T-cell (primary cell): ENCODE results near the gene ALOXE3. TPM values are rescaled to one million over a fixed set of nuclear protein-coding genes. Genes with fewer than 3 reads are reported as not detected.

Experiments used
- ATAC-seq, 4 experiments: fragments of 200-7000 bp in 3 of 4; fragments of 150-1000 bp in 1 of 4; cut with Tn5 transposase; replicated peaks in 1 of 4; 1 replicate in 3 of 4; 2 replicates in 1 of 4; pipeline ENCODE4 v1.10.0; 2021; ENCODE audit warnings: moderate library complexity in 3 of 4, mild to moderate bottlenecking in 2 of 4, moderate number of reproducible peaks in 1 of 4
- CTCF ChIA-PET, 2 donors: fragments of 300-600 bp; sonication (Branson Sonifier 250); formaldehyde crosslinking; loops; one replicate each; lab custom pipeline; 2022; ENCODE audit warnings: antibody characterized with exemption in 2 of 2; lab: Charles Lee
- POLR2A ChIA-PET, 2 donors: fragments of 300-600 bp; sonication (Branson Sonifier 250); formaldehyde crosslinking; loops; one replicate each; lab custom pipeline; 2022; ENCODE audit warnings: antibody characterized with exemption in 2 of 2; lab: Charles Lee
- DNase-seq, 35 experiments: peaks; one replicate each; pipeline versions ENCODE4 v3.0.0 to v3.0.0-alpha.2; 2013 to 2023
- H3K27ac ChIP-seq: one replicate; pipeline ENCODE4 v1.5.1; 2013; ENCODE audit warnings: low read length
- H3K27me3 ChIP-seq, 2 experiments: replicated peaks in 1 of 2; 1 replicate in 1 of 2; 2 replicates in 1 of 2; pipeline versions ENCODE4 v1.6.1 to v1.7.0; 2013; ENCODE audit warnings: low read length in 1 of 2, mixed read lengths in 1 of 2; ENCODE audit not compliant: control insufficient read depth in 2 of 2, insufficient read depth in 2 of 2; ENCODE audit errors: extremely low read depth in 1 of 2
- H3K36me3 ChIP-seq, 2 donors: 1 replicate in 1 of 2; 2 replicates in 1 of 2; pipeline versions ENCODE4 v1.6.1 to v1.7.0; 2013; ENCODE audit warnings: low read length in 1 of 2; ENCODE audit not compliant: control insufficient read depth in 2 of 2, insufficient read depth in 1 of 2; ENCODE audit errors: extremely low read depth in 1 of 2
- H3K4me1 ChIP-seq, 2 experiments: 1 replicate in 1 of 2; 2 replicates in 1 of 2; pipeline versions ENCODE4 v1.6.1 to v1.7.0; 2013; ENCODE audit warnings: low read length in 2 of 2, mixed read lengths in 1 of 2; ENCODE audit not compliant: insufficient read depth in 2 of 2, control insufficient read depth in 1 of 2; ENCODE audit errors: extremely low read depth in 1 of 2
- H3K4me3 ChIP-seq, 2 donors: 1 replicate in 1 of 2; 2 replicates in 1 of 2; pipeline versions ENCODE4 v1.5.1 to v1.7.0; 2013; ENCODE audit warnings: mild to moderate bottlenecking in 2 of 2, low read length in 1 of 2, moderate library complexity in 1 of 2; ENCODE audit not compliant: control insufficient read depth in 1 of 2; ENCODE audit errors: extremely low read depth in 1 of 2
- H3K9me3 ChIP-seq: 2 replicates; pipeline ENCODE4 v1.7.0; 2013
- H3K27ac Mint-ChIP-seq, 2 donors: one replicate each; pipeline ENCODE4 v1.8.0; 2020 to 2021; ENCODE audit warnings: mild to moderate bottlenecking in 2 of 2, mixed read lengths in 2 of 2
- H3K27me3 Mint-ChIP-seq, 2 donors: one replicate each; pipeline ENCODE4 v1.8.0; 2021 to 2022; ENCODE audit warnings: mixed read lengths in 2 of 2
- H3K36me3 Mint-ChIP-seq: one replicate; pipeline ENCODE4 v1.8.0; 2021; ENCODE audit warnings: mixed read lengths
- H3K4me1 Mint-ChIP-seq, 3 donors: one replicate each; pipeline ENCODE4 v1.8.0; 2020 to 2022; ENCODE audit warnings: mixed read lengths in 3 of 3, mild to moderate bottlenecking in 1 of 3
- H3K4me3 Mint-ChIP-seq, 3 donors: one replicate each; pipeline ENCODE4 v1.8.0; 2020 to 2022; ENCODE audit warnings: mild to moderate bottlenecking in 3 of 3, mixed read lengths in 3 of 3, moderate library complexity in 3 of 3
- H3K9me3 Mint-ChIP-seq, 3 donors: one replicate each; pipeline ENCODE4 v1.8.0; 2020 to 2022; ENCODE audit warnings: mixed read lengths in 3 of 3
- WGBS: methylation state at CpG from one replicate; pipeline ENCODE4 v1.1.5; 2013; ENCODE audit warnings: missing lambda C conversion rate; ENCODE audit not compliant: insufficient coverage; 5-methylcytosine and 5-hydroxymethylcytosine counted together
- total RNA-seq, 35 experiments: library from RNA in 6 of 35; stranded (reverse) in 6 of 35; fragments of 120-200 nt in 1 of 35; gene quantifications; one replicate each; pipeline versions ENCODE4 v1.2.1 to v1.2.4 and lab custom pipeline; 2013 to 2026

The ALOXE3 gene
- total RNA-seq, 5 donors from 2014 or later (not counting 1 experiment from before 2014, with no cell fraction given): 0.13 to 1.2 (median 0.19) TPM; not detected in 1

GRCh38 chr17:8089728-8090127 lies 28.6 kb downstream of the ALOXE3 start:
- Mint-ChIP-seq H3K36me3 (no peaks in the 10 kb centered on the region), H3K27me3 (peaks cover 24 to 42% of the 10 kb centered on the region in 2 donors), H3K27ac (peak overlapping the region in 1 of 2 donors; percentile 52), H3K4me3 (no peak overlapping the region), H3K4me1 (peaks cover 7 to 14% (median 10%) of the 10 kb centered on the region in 3 donors), H3K9me3 (no peaks in the 10 kb centered on the region)
- no peak for ATAC-seq
- H3K36me3 ChIP-seq: no peaks in the 10 kb centered on the region
- peaks cover 2 to 64% of the 10 kb centered on the region in 2 experiments for H3K27me3 ChIP-seq
- CTCF ChIA-PET: no interaction called here
- H3K9me3 ChIP-seq: no peaks in the 10 kb centered on the region
- peaks cover 0 to 9% of the 10 kb centered on the region in 2 experiments for H3K4me1 ChIP-seq
- no peak for DNase-seq
- no peak overlapping the region for H3K4me3 ChIP-seq
- WGBS: 71% methylated on average over 4 of the region's 6 CpGs
- no peak overlapping the region for H3K27ac ChIP-seq
- POLR2A ChIA-PET: no interaction called here

DNA sequence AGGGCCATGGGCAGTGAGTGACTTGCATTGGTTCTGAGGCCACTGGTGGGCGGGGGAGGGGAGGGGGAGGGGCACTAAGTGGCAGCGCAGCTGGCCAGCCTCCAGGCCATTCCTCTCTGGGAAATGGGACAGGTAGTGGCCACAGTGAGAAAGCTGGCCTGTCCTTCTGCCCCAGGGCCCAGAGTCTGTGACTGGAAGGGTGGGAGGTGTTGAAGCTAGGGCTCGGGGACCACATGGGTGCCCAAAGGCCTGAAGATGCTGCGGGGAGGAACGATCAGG lies 30.4 kb downstream of the ALOXE3 start:
- ChIA-PET CTCF (interaction anchor here (0.7 to 1.0 kb wide), 3 partner anchors 14 to 37 kb away, joined by 3 to 5 read pairs (median 3); no protein-coding TSS in a partner anchor), POLR2A (no interaction called here)
- no peak for ATAC-seq
- Mint-ChIP-seq H3K36me3 (no peaks in the 10 kb centered on the region), H3K27ac (no peak overlapping the region), H3K27me3 (peaks cover 24 to 44% of the 10 kb centered on the region in 2 donors), H3K4me3 (no peak overlapping the region), H3K9me3 (no peaks in the 10 kb centered on the region), H3K4me1 (peaks cover 0 to 5% (median 0%) of the 10 kb centered on the region in 3 donors)
- Histone ChIP-seq H3K27ac (no peak overlapping the region), H3K4me3 (no peak overlapping the region), H3K36me3 (no peaks in the 10 kb centered on the region), H3K27me3 (peaks cover 2 to 62% of the 10 kb centered on the region in 2 experiments), H3K4me1 (no peaks in the 10 kb centered on the region), H3K9me3 (no peaks in the 10 kb centered on the region)
- 86% methylated on average over 4 of the region's 5 CpGs for WGBS
- no peak for DNase-seq

DNA sequence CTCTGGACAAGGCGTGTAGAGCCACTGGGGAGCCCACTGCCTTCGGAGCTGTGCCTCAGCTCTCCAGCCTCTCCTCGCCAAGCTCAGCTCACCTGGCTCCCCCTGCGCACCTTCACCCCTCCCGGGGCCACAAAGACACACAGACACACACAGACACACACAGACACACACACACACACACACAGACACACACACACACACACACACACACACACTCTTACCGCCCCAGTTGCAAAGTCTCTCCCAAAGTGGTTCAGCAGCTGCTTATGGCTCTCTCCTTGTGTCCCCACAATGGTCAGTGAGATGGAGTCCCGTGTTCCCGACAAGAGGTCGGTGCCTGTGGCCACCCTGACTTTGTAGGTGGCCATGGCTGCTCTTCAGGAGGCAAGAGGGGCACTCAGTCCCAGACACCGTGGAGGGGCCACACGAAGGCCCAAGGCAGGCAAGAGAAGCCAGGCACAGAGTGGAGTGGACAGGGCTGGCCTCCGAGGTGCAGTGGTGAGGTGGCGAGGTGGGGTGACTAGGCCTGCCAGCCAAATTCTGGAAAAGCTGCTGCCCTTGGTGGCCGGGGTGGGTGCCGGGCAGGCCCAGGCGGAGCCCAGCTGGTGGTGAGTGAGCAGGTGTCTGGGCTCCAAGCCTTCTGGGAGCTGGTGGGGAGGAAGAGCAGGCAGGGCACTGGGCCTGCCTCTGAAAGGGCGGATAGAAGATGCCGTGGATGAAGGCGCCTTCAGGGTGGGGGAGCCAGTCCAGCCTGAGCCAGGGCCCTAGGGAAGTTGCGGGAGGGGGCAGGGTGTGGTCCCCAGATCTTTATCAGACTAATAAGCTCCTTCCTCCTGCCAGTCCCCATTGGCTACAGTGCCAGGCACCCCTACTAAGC lies 31.0 kb downstream of the ALOXE3 start, which contains the start of gene ALOX12B:
TSS of gene ALOX12B (minus strand) at position 642 of the 877 bp plus-strand sequence. CDS start at position 368, 274 bp downstream.
- Mint-ChIP-seq H3K27me3 (peaks cover 20 to 40% of the 10 kb centered on the region in 2 donors), H3K4me1 (peaks cover 0 to 5% (median 0%) of the 10 kb centered on the region in 3 donors), H3K36me3 (no peaks in the 10 kb centered on the region), H3K4me3 (no peak within 1 kb of the TSS), H3K9me3 (no peaks in the 10 kb centered on the region), H3K27ac (no peak within 1 kb of the TSS)
- no peak for ATAC-seq
- WGBS: 83% methylated on average over 15 of the region's 20 CpGs
- no peak within 1 kb of the TSS for H3K27ac ChIP-seq
- DNase-seq: no peak
- POLR2A ChIA-PET: no interaction called here
- H3K36me3 ChIP-seq: no peaks in the 10 kb centered on the region
- CTCF ChIA-PET: interaction anchor here (0.7 to 1.0 kb wide), 2 partner anchors 14 to 21 kb away, joined by 3 to 5 read pairs; no protein-coding TSS in a partner anchor
- no peaks in the 10 kb centered on the region for H3K9me3 ChIP-seq
- no peak within 1 kb of the TSS for H3K4me3 ChIP-seq
- peaks cover 2 to 56% of the 10 kb centered on the region in 2 experiments for H3K27me3 ChIP-seq
- no peaks in the 10 kb centered on the region for H3K4me1 ChIP-seq

DNA sequence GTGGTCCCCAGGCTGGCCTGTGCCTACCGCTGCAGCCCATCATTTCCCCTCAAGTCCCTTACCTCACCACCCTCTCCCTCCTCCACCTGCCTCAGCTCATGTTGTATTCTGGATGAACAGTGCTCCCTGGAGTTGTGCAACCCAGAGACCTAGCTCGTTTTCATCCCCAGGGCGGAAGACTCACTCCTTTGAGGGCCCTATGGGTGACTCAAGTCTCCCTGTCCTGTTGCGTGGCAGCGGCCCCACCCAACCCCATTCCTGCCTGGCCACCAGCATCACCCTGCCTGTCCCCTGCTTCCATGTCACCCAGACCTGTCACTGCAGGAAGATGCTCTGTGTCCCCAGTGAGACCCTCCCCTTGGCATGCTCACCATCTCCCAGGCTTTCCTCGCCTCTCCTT lies 34.1 kb downstream of the ALOXE3 start:
- Mint-ChIP-seq H3K4me1 (peaks cover 11 to 13% (median 11%) of the 10 kb centered on the region in 3 donors), H3K4me3 (no peak overlapping the region), H3K27ac (no peak overlapping the region), H3K9me3 (no peaks in the 10 kb centered on the region), H3K36me3 (peaks cover 4% of the 10 kb centered on the region), H3K27me3 (peaks cover 16 to 20% of the 10 kb centered on the region in 2 donors)
- no peak overlapping the region for H3K4me3 ChIP-seq
- ATAC-seq (no peak), DNase-seq (no peak)
- POLR2A ChIA-PET: interaction anchor here in 1 of 2 donors (1.5 kb wide), 1 partner anchor 23 kb away, joined by 3 read pairs; no protein-coding TSS in a partner anchor
- no peaks in the 10 kb centered on the region for H3K9me3 ChIP-seq
- 91% methylated on average over 4 of the region's 6 CpGs for WGBS
- peaks cover under 1 to 10% of the 10 kb centered on the region in 2 experiments for H3K4me1 ChIP-seq
- peaks cover 2 to 37% of the 10 kb centered on the region in 2 experiments for H3K27me3 ChIP-seq
- no peaks in the 10 kb centered on the region for H3K36me3 ChIP-seq
- H3K27ac ChIP-seq: no peak overlapping the region
- CTCF ChIA-PET: interaction anchor here in 1 of 2 donors (0.8 kb wide), 1 partner anchor 445 kb away, joined by 3 read pairs; no protein-coding TSS in a partner anchor

DNA sequence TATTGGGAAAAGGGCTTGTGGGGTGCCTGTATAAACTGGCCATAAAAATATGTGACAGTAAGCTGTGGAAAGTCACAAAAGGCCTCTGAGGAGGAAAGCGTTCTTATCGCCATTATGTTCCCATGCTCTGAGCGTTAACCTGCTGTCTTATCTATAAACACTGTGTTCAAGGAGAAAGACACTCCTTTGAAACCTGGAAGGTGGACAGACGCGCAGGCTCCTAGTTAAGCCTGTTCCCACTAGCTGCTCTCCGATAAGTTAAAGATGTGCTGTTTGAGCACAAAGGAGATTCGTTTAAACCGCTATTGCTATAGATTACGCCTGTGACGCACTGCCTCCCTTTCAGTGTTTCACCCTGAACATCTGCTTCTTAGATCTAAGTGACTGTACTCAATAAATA lies 36.0 kb downstream of the ALOXE3 start:
- ChIA-PET CTCF (no interaction called here), POLR2A (no interaction called here)
- no peaks in the 10 kb centered on the region for H3K36me3 ChIP-seq
- H3K27me3 ChIP-seq: peaks cover 1 to 28% of the 10 kb centered on the region in 2 experiments
- DNase-seq: no peak
- ATAC-seq: no peak
- 87% methylated on average over 7 of the region's 10 CpGs for WGBS
- H3K27me3 Mint-ChIP-seq: peaks cover 8 to 15% of the 10 kb centered on the region in 2 donors
- no peaks in the 10 kb centered on the region for H3K9me3 ChIP-seq
- H3K36me3 Mint-ChIP-seq: peaks cover 4% of the 10 kb centered on the region
- H3K4me1 Mint-ChIP-seq: peaks cover 14 to 18% (median 14%) of the 10 kb centered on the region in 3 donors
- H3K4me3 ChIP-seq: no peak overlapping the region
- no peak overlapping the region for H3K27ac Mint-ChIP-seq
- H3K27ac ChIP-seq: no peak overlapping the region
- H3K4me1 ChIP-seq: peaks cover 2 to 19% of the 10 kb centered on the region in 2 experiments
- H3K9me3 Mint-ChIP-seq: no peaks in the 10 kb centered on the region
- no peak overlapping the region for H3K4me3 Mint-ChIP-seq

GRCh38 chr17:8081876-8082275 lies 36.4 kb downstream of the ALOXE3 start:
- H3K36me3 ChIP-seq: no peaks in the 10 kb centered on the region
- H3K27ac Mint-ChIP-seq: no peak overlapping the region
- peaks cover 14 to 18% (median 14%) of the 10 kb centered on the region in 3 donors for H3K4me1 Mint-ChIP-seq
- no CpG with 5 or more reads among the region's 3 CpGs for WGBS
- no peaks in the 10 kb centered on the region for H3K9me3 ChIP-seq
- H3K4me1 ChIP-seq: peaks cover 2 to 19% of the 10 kb centered on the region in 2 experiments
- no peak for ATAC-seq
- H3K36me3 Mint-ChIP-seq: peaks cover 4% of the 10 kb centered on the region
- H3K27me3 Mint-ChIP-seq: peaks cover 5 to 13% of the 10 kb centered on the region in 2 donors
- no peak overlapping the region for H3K4me3 Mint-ChIP-seq
- no peaks in the 10 kb centered on the region for H3K9me3 Mint-ChIP-seq
- H3K4me3 ChIP-seq: no peak overlapping the region
- POLR2A ChIA-PET: no interaction called here
- H3K27me3 ChIP-seq: peaks cover 3 to 28% of the 10 kb centered on the region in 2 experiments
- H3K27ac ChIP-seq: no peak overlapping the region
- CTCF ChIA-PET: no interaction called here
- DNase-seq: no peak
